DOHH2 (cell line): ENCODE measurements around the gene TNS4.

Source experiments
- H3F3A ChIP-seq: fragments of 200-600 bp; sonication (generic), shearing (Covaris generic); 2 replicates; pipeline ENCODE4 v1.6.0; 2016; ENCODE audit warnings: antibody characterized with exemption, mild to moderate bottlenecking; ENCODE audit not compliant: control insufficient read depth, insufficient read depth
- H3K27ac ChIP-seq: fragments of 200-600 bp; sonication (generic); 2 replicates; pipeline ENCODE4 v1.5.1; 2014; ENCODE audit warnings: low read depth, mild to moderate bottlenecking, low read length, moderate library complexity
- H3K27me3 ChIP-seq: fragments of 200-600 bp; sonication (generic); 2 replicates; pipeline ENCODE4 v1.6.1; 2014; ENCODE audit warnings: mild to moderate bottlenecking, low read length, mixed read lengths; ENCODE audit not compliant: control insufficient read depth
- H3K36me3 ChIP-seq: fragments of 200-600 bp; sonication (generic); 2 replicates; pipeline ENCODE4 v1.6.1; 2014; ENCODE audit warnings: mild to moderate bottlenecking, low read length, moderate library complexity, mixed read lengths; ENCODE audit not compliant: control insufficient read depth
- H3K4me1 ChIP-seq: fragments of 200-600 bp; sonication (generic); 2 replicates; pipeline ENCODE4 v1.6.1; 2014; ENCODE audit warnings: mild to moderate bottlenecking, low read length, mixed read lengths; ENCODE audit not compliant: control insufficient read depth
- H3K4me2 ChIP-seq: fragments of 200-600 bp; sonication (generic); 2 replicates; pipeline ENCODE4 v1.6.0; 2014; ENCODE audit warnings: mild to moderate bottlenecking, low read length, moderate library complexity
- H3K4me3 ChIP-seq: fragments of 200-600 bp; sonication (generic); 2 replicates; pipeline ENCODE4 v1.5.1; 2014; ENCODE audit warnings: mild to moderate bottlenecking, low read length, mixed read lengths
- H3K79me2 ChIP-seq: fragments of 200-600 bp; sonication (generic); 2 replicates; pipeline ENCODE4 v1.6.1; 2014; ENCODE audit warnings: mild to moderate bottlenecking, low read length, mixed read lengths; ENCODE audit not compliant: control insufficient read depth
- H3K9me2 ChIP-seq: fragments of 200-600 bp; sonication (generic); replicated peaks from 2 replicates; pipeline ENCODE4 v1.6.1; 2014; ENCODE audit warnings: mild to moderate bottlenecking, low read length, mixed read lengths; ENCODE audit not compliant: control insufficient read depth
- H3K9me3 ChIP-seq: fragments of 200-600 bp; sonication (generic); 2 replicates; pipeline ENCODE4 v1.6.1; 2014; ENCODE audit warnings: antibody characterized with exemption, low read length, mixed read lengths; ENCODE audit not compliant: control insufficient read depth, insufficient read depth
- H4K20me1 ChIP-seq: fragments of 200-600 bp; sonication (generic); 2 replicates; pipeline ENCODE4 v1.6.0; 2014; ENCODE audit warnings: low read depth, mild to moderate bottlenecking, antibody characterized with exemption, low read length, moderate library complexity; ENCODE audit not compliant: control insufficient read depth, insufficient read depth
- EZH2phosphoT487 ChIP-seq: fragments of 200-600 bp; sonication (generic); IDR thresholded peaks from 2 replicates; pipeline ENCODE4 v1.6.1; 2017; ENCODE audit warnings: borderline replicate concordance, mild to moderate bottlenecking, antibody characterized with exemption, low read length, moderate library complexity, mixed read lengths
- TF ChIP-seq, protein P1 (sequence below): fragments of 200-600 bp; sonication (generic); IDR thresholded peaks from one replicate; pipeline ENCODE4 v1.5.1; 2014; ENCODE audit warnings: antibody characterized with exemption, mild to moderate bottlenecking, low read depth, low read length; ENCODE audit not compliant: poor library complexity, severe bottlenecking

Gene TNS4

GRCh38 chr17:40535924-40536294, 34.5 kb upstream of the TNS4 start:
- Histone ChIP-seq H3K4me1 (peaks cover 6% of the 10 kb centered on the region), H3F3A (no peaks in the 10 kb centered on the region), H4K20me1 (no peaks in the 10 kb centered on the region), H3K9me2 (no peaks in the 10 kb centered on the region), H3K27ac (no peak overlapping the region), H3K9me3 (no peaks in the 10 kb centered on the region), H3K4me3 (no peak overlapping the region), H3K79me2 (no peaks in the 10 kb centered on the region), H3K4me2 (no peak overlapping the region), H3K27me3 (peaks cover 37% of the 10 kb centered on the region), H3K36me3 (no peaks in the 10 kb centered on the region)
- TF ChIP-seq EZH2phosphoT487 = no peak
- TF ChIP-seq, protein P1, sequence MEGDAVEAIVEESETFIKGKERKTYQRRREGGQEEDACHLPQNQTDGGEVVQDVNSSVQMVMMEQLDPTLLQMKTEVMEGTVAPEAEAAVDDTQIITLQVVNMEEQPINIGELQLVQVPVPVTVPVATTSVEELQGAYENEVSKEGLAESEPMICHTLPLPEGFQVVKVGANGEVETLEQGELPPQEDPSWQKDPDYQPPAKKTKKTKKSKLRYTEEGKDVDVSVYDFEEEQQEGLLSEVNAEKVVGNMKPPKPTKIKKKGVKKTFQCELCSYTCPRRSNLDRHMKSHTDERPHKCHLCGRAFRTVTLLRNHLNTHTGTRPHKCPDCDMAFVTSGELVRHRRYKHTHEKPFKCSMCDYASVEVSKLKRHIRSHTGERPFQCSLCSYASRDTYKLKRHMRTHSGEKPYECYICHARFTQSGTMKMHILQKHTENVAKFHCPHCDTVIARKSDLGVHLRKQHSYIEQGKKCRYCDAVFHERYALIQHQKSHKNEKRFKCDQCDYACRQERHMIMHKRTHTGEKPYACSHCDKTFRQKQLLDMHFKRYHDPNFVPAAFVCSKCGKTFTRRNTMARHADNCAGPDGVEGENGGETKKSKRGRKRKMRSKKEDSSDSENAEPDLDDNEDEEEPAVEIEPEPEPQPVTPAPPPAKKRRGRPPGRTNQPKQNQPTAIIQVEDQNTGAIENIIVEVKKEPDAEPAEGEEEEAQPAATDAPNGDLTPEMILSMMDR = no peak

DNA sequence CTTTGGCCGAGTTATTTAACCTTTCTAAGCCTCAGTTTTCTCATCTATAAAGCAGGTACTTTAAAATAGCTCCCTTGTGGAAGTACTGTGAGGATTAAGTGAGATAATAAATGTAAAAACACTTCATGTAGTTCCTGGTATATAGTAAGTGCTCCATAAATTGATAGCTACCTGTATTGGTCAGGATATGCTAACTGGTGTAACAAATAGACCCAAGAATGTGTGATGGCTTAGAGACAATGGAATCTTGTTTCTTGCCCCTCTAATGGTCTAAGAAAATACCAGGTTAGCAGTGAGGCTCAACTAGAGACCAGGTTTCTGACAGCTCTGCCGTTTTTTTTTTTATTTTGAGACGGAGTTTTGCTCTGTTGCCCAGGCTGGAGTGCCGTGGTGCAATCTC, 34.0 kb upstream of the TNS4 start:
- peaks cover 42% of the 10 kb centered on the region for H3K27me3 ChIP-seq
- no peak overlapping the region for H3K27ac ChIP-seq
- H3K4me1 ChIP-seq = peaks cover 6% of the 10 kb centered on the region
- H3K9me3 ChIP-seq = no peaks in the 10 kb centered on the region
- H3K4me3 ChIP-seq = no peak overlapping the region
- no peaks in the 10 kb centered on the region for H3F3A ChIP-seq
- H3K4me2 ChIP-seq = no peak overlapping the region
- TF ChIP-seq, protein P1 = no peak
- H3K9me2 ChIP-seq = no peaks in the 10 kb centered on the region
- no peaks in the 10 kb centered on the region for H4K20me1 ChIP-seq
- H3K79me2 ChIP-seq = no peaks in the 10 kb centered on the region
- no peaks in the 10 kb centered on the region for H3K36me3 ChIP-seq

GRCh38 chr17:40534371-40535189, 33.2 kb upstream of the TNS4 start:
- H3K9me3 ChIP-seq = no peaks in the 10 kb centered on the region
- H3F3A ChIP-seq = no peaks in the 10 kb centered on the region
- H3K4me3 ChIP-seq = no peak overlapping the region
- H3K4me2 ChIP-seq = no peak overlapping the region
- no peaks in the 10 kb centered on the region for H3K79me2 ChIP-seq
- H3K36me3 ChIP-seq = no peaks in the 10 kb centered on the region
- H3K27me3 ChIP-seq = peaks cover 48% of the 10 kb centered on the region
- no peaks in the 10 kb centered on the region for H3K9me2 ChIP-seq
- H3K27ac ChIP-seq = no peak overlapping the region
- no peaks in the 10 kb centered on the region for H4K20me1 ChIP-seq
- TF ChIP-seq, protein P1 = no peak
- no peak for TF ChIP-seq EZH2phosphoT487
- peaks cover 6% of the 10 kb centered on the region for H3K4me1 ChIP-seq
